HG02623 (cell line): Measurements from ENCODE around the gene PDE4D.
A peak's percentile ranks its signal among the peaks of the same experiment; 100 is the strongest.

Experiments
- ATAC-seq: cut with Tn5 transposase; IDR thresholded peaks from one replicate; pipeline ENCODE4 v1.9.1; 2021; ENCODE audit warnings: moderate library complexity; ENCODE audit not compliant: unreplicated experiment

Gene PDE4D

GRCh38 chr5:59198365-59198764 is 695.2 kb downstream of the PDE4D start:
- no peak for ATAC-seq

DNA sequence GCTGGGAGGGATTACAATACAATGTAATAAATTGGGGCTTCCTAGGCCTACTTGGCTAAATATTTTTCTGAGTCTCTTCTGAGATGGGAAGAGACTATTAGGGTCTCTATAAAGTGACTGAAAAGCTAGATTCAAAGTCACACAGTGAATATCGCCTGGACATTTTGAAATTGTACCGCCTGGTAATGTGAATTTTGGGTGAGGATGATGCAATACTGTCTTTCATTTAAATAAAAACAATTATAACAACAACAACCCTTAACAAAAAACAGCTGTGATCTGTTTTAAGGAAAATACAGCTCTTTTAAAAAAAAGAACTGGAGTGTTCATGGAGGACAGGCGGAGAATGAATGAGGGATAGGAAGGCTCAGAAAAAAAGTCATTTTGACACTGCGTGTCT is 695.6 kb downstream of the PDE4D start:
- no peak for ATAC-seq

DNA sequence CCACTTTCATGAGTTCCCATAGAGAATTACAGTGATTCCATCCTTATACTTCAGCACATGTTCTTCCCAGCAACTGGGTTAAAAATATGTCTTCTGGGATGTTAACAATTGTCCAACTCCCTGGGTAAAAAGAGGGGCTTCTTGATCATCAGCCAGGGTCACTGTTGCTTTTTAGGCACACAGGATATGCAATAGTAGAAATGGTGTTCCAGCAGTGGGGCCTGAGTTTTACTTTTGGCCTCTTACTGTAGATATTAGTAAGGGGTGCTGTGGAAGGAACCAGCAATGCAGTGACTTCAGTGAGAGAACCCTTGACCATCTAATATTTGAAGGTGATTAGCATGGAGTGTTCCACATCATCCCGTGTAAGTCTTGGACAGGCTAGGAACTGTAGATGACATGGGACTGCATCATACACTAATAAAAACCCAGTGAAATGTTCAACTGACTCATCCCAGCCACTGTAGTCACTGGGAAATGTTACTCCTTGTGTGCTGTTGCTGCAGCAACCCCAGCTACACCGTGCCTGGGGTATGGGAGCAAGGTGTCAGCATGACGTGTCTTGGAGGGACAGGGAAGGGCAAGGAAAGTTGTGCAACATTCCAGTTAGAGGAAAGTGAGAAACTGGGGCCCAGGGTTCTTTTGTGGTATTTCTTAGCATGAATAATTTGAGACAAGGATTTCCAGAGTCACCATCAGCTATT is 699.8 kb downstream of the PDE4D start:
- ATAC-seq, result no peak

DNA sequence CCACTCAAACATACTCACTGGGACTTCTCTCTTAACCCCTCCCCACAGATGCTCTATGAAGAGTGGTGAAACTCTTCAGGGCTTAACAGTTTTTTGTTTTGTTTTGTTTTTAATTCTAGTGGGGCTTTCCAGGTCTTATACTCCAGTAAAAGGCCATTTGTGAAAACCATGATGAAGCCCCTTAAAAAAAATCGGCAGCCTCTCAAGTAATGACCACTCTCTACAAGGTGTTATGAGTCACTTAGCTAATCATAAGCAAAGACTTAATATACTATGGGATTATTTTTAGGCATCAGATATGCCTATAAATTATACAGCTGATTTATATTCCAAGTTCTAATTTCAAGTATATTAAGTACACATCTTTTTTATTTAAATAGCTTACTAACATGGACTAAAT is 702.8 kb downstream of the PDE4D start:
- ATAC-seq, result no peak

DNA sequence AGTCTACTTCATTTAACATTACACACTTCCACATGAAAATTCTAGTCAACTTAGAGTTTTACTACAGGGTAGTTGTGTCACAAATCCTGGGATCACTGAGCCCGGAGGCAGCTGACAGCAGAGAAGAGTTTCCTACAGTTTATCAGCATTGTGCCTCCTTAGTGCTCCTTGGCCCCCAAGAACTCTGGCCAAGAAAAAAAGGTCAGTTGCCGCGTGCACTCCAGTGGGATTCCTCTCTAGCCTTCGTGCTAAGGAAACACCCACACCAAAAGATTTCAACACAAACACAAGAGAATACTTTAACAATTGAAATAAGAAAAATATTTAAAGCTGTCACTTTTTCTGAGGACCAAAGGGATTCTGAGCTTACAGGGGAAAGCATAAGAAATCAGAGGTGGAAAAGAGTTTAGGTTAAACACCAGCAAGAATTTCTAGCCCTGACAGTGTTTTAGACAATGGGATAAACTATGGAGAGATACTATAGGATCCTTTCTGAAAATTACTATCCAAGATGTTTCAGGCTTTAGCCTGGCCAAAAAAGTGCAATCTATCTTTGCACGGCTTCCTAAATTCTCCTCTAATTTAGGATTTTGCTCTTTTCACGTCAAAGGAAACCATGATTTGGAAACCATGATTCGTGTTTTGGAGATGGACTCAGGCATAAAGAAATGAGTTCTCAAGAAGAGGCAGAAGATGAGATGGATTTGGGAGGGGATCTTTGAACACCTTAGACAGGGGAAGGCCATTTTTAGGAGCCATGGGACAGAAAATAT is 703.9 kb downstream of the PDE4D start:
- no peak for ATAC-seq

GRCh38 chr5:59188419-59189225 is 704.9 kb downstream of the PDE4D start:
- ATAC-seq, result peak; percentile 68

DNA sequence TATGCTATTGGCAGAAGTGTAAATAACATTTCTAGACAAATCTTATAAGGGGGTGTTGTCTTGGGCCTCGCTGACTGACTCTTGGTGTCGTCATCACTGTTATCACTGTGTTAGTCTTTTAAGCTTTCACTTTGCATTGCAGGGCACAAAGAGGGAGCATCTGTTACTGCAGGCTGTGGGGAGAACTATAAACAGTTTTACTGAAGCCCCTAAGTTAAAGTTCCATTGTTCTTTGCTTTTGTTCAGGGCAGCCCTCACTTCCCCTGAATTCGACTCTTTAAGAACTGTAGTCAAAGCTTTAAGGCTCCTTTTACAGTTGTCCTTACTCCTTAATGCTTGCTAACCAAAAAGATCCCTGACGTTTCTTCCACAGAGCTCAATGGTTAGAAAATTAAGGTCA is 705.7 kb downstream of the PDE4D start:
- ATAC-seq, result no peak

DNA sequence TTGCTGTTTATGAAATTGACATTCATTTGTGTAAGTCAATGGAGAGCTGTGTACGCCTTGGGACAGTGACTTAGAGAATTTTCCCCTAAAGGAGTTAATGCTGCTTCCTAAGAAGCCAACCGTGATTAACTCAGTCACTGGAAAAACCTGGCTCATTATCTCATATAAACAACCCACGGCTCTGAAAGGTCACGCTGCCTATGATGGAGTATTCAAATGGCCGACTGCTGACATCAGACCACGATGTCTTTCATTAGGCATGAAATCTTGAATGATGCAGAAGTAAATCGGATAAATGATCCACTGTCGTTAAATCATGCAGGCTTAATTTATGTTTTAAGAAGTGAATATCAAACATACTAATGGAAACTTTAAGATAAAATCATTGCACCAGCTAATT is 706.9 kb downstream of the PDE4D start:
- ATAC-seq, result no peak

DNA sequence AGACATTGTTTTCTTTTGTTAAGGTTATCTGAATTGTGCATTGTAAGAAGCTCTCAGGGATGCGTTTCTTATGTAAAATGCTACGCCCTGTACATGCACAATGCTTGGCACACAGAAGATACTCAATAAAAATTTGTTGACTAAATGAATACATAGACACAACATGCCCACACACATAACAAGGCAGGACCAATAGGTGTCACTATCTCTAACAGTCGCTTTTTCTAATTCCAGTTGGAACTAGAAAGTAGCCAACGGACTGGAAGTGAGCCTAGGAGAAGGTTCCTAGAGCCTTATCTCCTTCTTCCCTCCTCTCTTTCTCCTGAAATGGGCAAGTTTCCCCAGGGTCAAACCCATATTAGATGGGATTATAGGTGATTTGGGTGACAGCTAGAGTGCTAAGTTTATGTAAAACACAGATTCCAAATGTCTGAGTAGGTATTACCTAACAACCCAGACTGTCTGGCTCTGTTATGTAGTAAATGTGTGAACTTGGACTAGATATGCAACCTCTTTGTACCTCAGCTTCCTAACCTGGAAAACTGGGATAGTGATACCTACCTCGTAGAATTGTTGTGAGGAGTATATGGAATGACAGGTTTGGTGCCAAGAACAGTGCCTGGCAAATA is 707.7 kb downstream of the PDE4D start:
- no peak for ATAC-seq

GRCh38 chr5:59184769-59185168 is 708.8 kb downstream of the PDE4D start:
- ATAC-seq, result no peak

GRCh38 chr5:59182760-59183159 is 710.8 kb downstream of the PDE4D start:
- no peak for ATAC-seq

- ATAC-seq, result peak; percentile 79
These were observed 713.0 kb downstream of the PDE4D start for GRCh38 chr5:59180515-59180914.

DNA sequence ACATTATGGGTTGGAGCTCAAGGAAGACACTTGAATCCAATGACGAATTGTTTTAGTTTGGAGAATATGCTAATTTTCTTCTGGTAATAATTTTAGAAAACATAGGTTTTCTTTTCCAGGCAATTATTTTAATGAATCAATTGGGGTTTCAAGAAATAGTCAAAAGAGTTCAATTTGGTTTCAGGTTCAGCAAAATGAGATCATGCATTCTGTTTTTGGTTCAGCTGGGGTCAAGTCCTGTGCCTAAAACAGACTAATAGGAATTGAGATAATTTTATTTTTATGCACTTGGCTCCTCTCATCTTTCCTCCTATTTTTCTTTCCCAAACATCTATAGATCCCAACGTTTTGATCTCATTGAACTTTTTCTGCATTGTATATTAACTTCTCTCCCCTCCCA is 713.8 kb downstream of the PDE4D start:
- ATAC-seq, result no peak

DNA sequence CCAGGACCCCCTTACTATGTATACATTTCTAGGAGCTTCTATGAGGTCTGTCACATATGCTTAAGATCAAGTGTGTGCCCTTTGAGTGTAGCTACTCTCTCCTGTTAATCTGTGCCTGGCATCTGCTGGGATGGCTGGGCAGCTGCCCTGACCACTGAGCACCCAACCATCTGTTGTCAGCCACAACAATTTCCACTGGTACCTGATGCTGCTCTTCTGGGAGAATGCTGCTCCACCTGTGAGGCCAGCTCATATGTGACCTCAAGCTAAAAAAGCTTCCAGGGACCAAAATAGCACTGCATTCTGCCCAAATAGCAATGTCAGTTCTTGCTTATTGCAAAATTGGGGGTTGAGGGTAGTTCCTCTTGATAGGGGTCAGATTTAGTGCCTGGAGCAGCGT is 715.0 kb downstream of the PDE4D start:
- no peak for ATAC-seq

GRCh38 chr5:59178071-59178470 is 715.5 kb downstream of the PDE4D start:
- ATAC-seq, result no peak

- no peak for ATAC-seq
These were observed 715.9 kb downstream of the PDE4D start for GRCh38 chr5:59177644-59178043.

- ATAC-seq, result no peak
These were observed 719.2 kb downstream of the PDE4D start for GRCh38 chr5:59174248-59174844.

- ATAC-seq, result no peak
These were observed 719.9 kb downstream of the PDE4D start for GRCh38 chr5:59173578-59173977.

DNA sequence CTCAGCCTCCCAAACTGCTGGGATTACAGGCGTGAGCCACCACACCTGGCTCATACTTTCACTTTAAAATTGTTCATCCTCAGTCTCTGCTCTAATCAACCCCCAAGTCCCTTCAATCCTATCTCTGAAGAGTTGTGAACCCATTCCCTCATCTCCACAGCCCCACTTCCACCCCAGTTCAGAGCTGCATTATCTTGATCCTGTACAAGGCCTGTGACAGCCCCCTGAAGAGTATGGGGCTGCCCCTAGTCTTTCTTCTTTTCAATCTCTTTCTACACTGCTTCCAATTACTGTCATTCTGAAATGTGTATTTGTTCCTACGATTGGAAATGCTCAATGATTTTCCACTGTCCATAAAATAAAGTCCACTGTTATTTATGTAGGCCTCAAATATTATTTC is 722.4 kb downstream of the PDE4D start:
- no peak for ATAC-seq

DNA sequence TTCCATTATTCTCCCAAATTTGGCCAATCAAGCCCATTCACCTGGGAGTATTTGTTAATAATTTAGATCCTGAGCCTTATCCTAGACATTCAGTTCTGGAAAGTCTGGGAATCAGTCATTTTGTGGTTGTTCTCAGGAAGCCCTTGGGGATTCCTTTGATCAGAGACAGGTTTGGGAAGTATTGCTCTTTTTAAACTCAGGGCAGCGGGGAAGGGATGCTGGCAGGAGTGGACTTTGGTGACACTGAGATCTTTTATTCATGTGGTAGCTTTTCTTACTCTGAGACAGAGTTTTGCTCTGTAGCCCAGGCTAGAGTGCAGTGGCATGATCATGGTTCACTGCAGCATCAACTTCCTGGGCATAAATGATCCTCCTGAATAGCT is 723.8 kb downstream of the PDE4D start:
- no peak for ATAC-seq
